GM12878 (cell line): Measurements from ENCODE around the gene IDI2. TPM values are rescaled to one million over a fixed set of nuclear protein-coding genes. Genes with fewer than 3 reads are reported as not detected.

Experiments used
- ATAC-seq: fragments of 200-7000 bp; cut with Tn5 transposase; 3 replicates; pipeline ENCODE4 v1.9.1; 2020; ENCODE audit warnings: mild to moderate bottlenecking, moderate library complexity
- BruUV-seq: library from RNA; stranded (reverse); fragments of 400-500 nt; replicated peaks from 2 replicates; lab custom pipeline; 2021; lab: Mats Ljungman, UMichigan
- CTCF ChIA-PET: fragments of 300-600 bp; sonication (Branson Sonifier 250); formaldehyde crosslinking; extraction: SDS; loops from one replicate; lab custom pipeline; 2021; ENCODE audit warnings: inconsistent platforms; lab: Yijun Ruan, JAX
- POLR2A ChIA-PET: fragments of 350-600 bp; formaldehyde crosslinking; extraction: SDS; loops from one replicate; lab custom pipeline; 2021; ENCODE audit warnings: inconsistent platforms; lab: Charles Lee
- RAD21 ChIA-PET: fragments of 300-600 bp; sonication (Branson Sonifier 250); formaldehyde crosslinking; loops from one replicate; lab custom pipeline; 2023; ENCODE audit warnings: antibody characterized with exemption; ENCODE audit not compliant: unreplicated experiment; lab: Charles Lee
- SMC1A ChIA-PET: fragments of 300-600 bp; sonication (Branson Sonifier 250); formaldehyde crosslinking; loops from one replicate; lab custom pipeline; 2023; ENCODE audit not compliant: unreplicated experiment, uncharacterized antibody; lab: Charles Lee
- DNase-seq: peaks from one replicate; pipeline ENCODE4 v3.0.0-alpha.2; 2011; ENCODE audit warnings: low read depth, low spot score
- FAIRE-seq: peaks from 3 replicates; lab custom pipeline; 2011; peaks lifted over from hg19 to GRCh38; lab: Jason Lieb, UNC
- H2AFZ ChIP-seq: 2 replicates; pipeline ENCODE4 v1.6.0; 2011; ENCODE audit warnings: low read depth, low read length, control low read depth; ENCODE audit not compliant: control insufficient read depth
- H3K27ac ChIP-seq: 2 replicates; pipeline ENCODE4 v1.5.1; 2011; ENCODE audit warnings: control low read depth; ENCODE audit not compliant: control insufficient read depth, insufficient read depth
- H3K27me3 ChIP-seq, 2 experiments: replicated peaks in 1 of 2; 2 replicates each; pipeline versions ENCODE4 v1.6.0 to v1.6.1; 2011; ENCODE audit warnings: low read length in 1 of 2; ENCODE audit not compliant: control insufficient read depth in 2 of 2, insufficient read depth in 2 of 2
- H3K36me3 ChIP-seq, 2 experiments: 2 replicates each; pipeline ENCODE4 v1.5.1; 2011; ENCODE audit warnings: low read length in 1 of 2; ENCODE audit not compliant: control insufficient read depth in 2 of 2, insufficient read depth in 2 of 2
- H3K4me1 ChIP-seq: 2 replicates; pipeline ENCODE4 v1.6.1; 2011; ENCODE audit warnings: mild to moderate bottlenecking, low read length, moderate library complexity, mixed read lengths; ENCODE audit not compliant: control insufficient read depth, insufficient read depth
- H3K4me2 ChIP-seq: 2 replicates; pipeline ENCODE4 v1.6.0; 2011; ENCODE audit warnings: control low read depth; ENCODE audit not compliant: control insufficient read depth, insufficient read depth
- H3K4me3 ChIP-seq: fragments of 200-600 bp; sonication (generic); 2 replicates; pipeline ENCODE4 v1.5.1; 2016
- H3K79me2 ChIP-seq: 2 replicates; pipeline ENCODE4 v1.6.0; 2011; ENCODE audit warnings: low read length; ENCODE audit not compliant: control insufficient read depth, insufficient read depth
- H3K9ac ChIP-seq: 2 replicates; pipeline ENCODE4 v1.8.0; 2011; ENCODE audit warnings: low read length, control low read depth, mixed read lengths; ENCODE audit not compliant: control insufficient read depth, insufficient read depth
- H3K9me3 ChIP-seq: replicated peaks from 3 replicates; pipeline ENCODE4 v1.5.1; 2011; ENCODE audit warnings: mild to moderate bottlenecking, low read length; ENCODE audit not compliant: control insufficient read depth, insufficient read depth
- H4K20me1 ChIP-seq: 2 replicates; pipeline ENCODE4 v1.6.0; 2011; ENCODE audit not compliant: control insufficient read depth, insufficient read depth
- CUX1 ChIP-seq: IDR thresholded peaks from 2 replicates; pipeline ENCODE4 v1.6.1; 2012; ENCODE audit warnings: improper control_type of control experiment, low read depth, low read length; ENCODE audit not compliant: insufficient replicate concordance
- HDAC2 ChIP-seq: fragments of 200-600 bp; sonication (generic); IDR thresholded peaks from 2 replicates; pipeline ENCODE4 v1.6.1; 2017
- KDM1A ChIP-seq: fragments of 200-600 bp; sonication (generic); IDR thresholded peaks from 2 replicates; pipeline ENCODE4 v1.6.1; 2016; ENCODE audit warnings: borderline replicate concordance
- MTA3 ChIP-seq: IDR thresholded peaks from 2 replicates; pipeline ENCODE4 v1.6.1; 2012; ENCODE audit warnings: low read length, inconsistent platforms, borderline replicate concordance
- MXI1 ChIP-seq: fragments of 150-350 bp; IDR thresholded peaks from 2 replicates; pipeline ENCODE4 v1.6.1; 2011; ENCODE audit warnings: low read depth, mild to moderate bottlenecking, inconsistent platforms, low read length, improper control_type of control experiment
- NBN ChIP-seq: fragments of 450-650 bp; IDR thresholded peaks from 2 replicates; pipeline ENCODE4 v1.6.1; 2016
- POLR2AphosphoS2 ChIP-seq: IDR thresholded peaks from 2 replicates; pipeline ENCODE4 v1.6.1; 2011; ENCODE audit warnings: low read depth, mild to moderate bottlenecking, low read length, improper control_type of control experiment, moderate library complexity
- RB1 ChIP-seq: fragments of 450-650 bp; formaldehyde crosslinking; IDR thresholded peaks from 2 replicates; pipeline ENCODE4 v1.6.1; 2017; ENCODE audit warnings: mild to moderate bottlenecking, borderline replicate concordance
- RBBP5 ChIP-seq: fragments of 200-600 bp; sonication (generic); conservative IDR thresholded peaks from 2 replicates; pipeline ENCODE4 v1.6.1; 2016
- SIN3A ChIP-seq: IDR thresholded peaks from 2 replicates; pipeline ENCODE4 v1.6.1; 2012; ENCODE audit warnings: low read depth, low read length, improper control_type of control experiment
- SREBF1 ChIP-seq: IDR thresholded peaks from 2 replicates; pipeline ENCODE4 v1.6.1; 2012; ENCODE audit warnings: mild to moderate bottlenecking, low read length
- TCF12 ChIP-seq: IDR thresholded peaks from 2 replicates; pipeline ENCODE4 v1.6.1; 2011; ENCODE audit warnings: low read depth, mild to moderate bottlenecking, low read length
- YY1 ChIP-seq: IDR thresholded peaks from 2 replicates; pipeline ENCODE4 v1.6.1; 2011; ENCODE audit warnings: low read depth, mild to moderate bottlenecking, low read length
- ZNF622 ChIP-seq: fragments of 450-650 bp; IDR thresholded peaks from 2 replicates; pipeline ENCODE4 v1.6.1; 2017; ENCODE audit warnings: mild to moderate bottlenecking, inconsistent platforms
- ZNF687 ChIP-seq: fragments of 450-650 bp; IDR thresholded peaks from 2 replicates; pipeline ENCODE4 v1.6.1; 2017; ENCODE audit warnings: mild to moderate bottlenecking, moderate library complexity
- WGBS: methylation state at CpG from one replicate; pipeline ENCODE4 v1.1.6; 2016; ENCODE audit warnings: low lambda C conversion rate; ENCODE audit not compliant: insufficient replicate concordance, insufficient coverage; ENCODE audit errors: missing lambda C conversion rate; 5-methylcytosine and 5-hydroxymethylcytosine counted together
- in situ Hi-C: fragments of 300-500 bp; cut with MboI; formaldehyde crosslinking; loops from 9 replicates; pipeline ENCODE4 v1.14.3; 2018; ENCODE audit warnings: mixed read lengths
- intact Hi-C: fragments of 100-400 bp; cut with micrococcal nuclease; formaldehyde crosslinking; loops from one replicate; pipeline ENCODE4 v1.14.2; 2022; ENCODE audit not compliant: unreplicated experiment
- polyA plus RNA-seq, 11 experiments: library from polyadenylated mRNA; depleted of rRNA in 4 of 11; unstranded in 6 of 11; stranded (reverse) in 5 of 11; fragments of >200 nt; fragmentation: Nextera tagmentation in 4 of 11; fragmentation: Illumina TruSeq in 1 of 11; extraction: Ambion mirVana in 4 of 11; extraction: Trizol in 1 of 11; gene quantifications; 1 replicate in 1 of 11; 2 replicates in 10 of 11; pipeline versions ENCODE4 v1.2.1 to v1.2.3, GENCODE V29; 2011 to 2016; ENCODE audit warnings: inconsistent platforms in 2 of 11, missing spikeins in 2 of 11, low read depth in 1 of 11
- total RNA-seq, 4 experiments: library from RNA; depleted of rRNA in 3 of 4; stranded (reverse); fragments of >200 nt in 3 of 4; fragmentation: Illumina TruSeq in 1 of 4; extraction: Trizol in 1 of 4; gene quantifications; 2 replicates each; pipeline versions ENCODE4 v1.2.1 to v1.2.3, GENCODE V29; 2013 to 2021

IDI2 gene
- total and polyA plus RNA-seq, 10 of the 15 experiments (the other 5 are each of a cell fraction or from before 2014, with no cell fraction given): 0.06 TPM; not detected in 9

- Histone ChIP-seq H4K20me1 (no peaks in the 10 kb centered on the region), H3K27me3 (no peaks in the 10 kb centered on the region), H3K9me3 (peaks cover 18% of the 10 kb centered on the region), H3K9ac (no peak overlapping the region), H3K27ac (no peak overlapping the region), H3K36me3 (no peaks in the 10 kb centered on the region), H3K4me3 (no peak overlapping the region), H3K4me2 (no peak overlapping the region), H3K4me1 (peaks cover 19% of the 10 kb centered on the region), H3K79me2 (no peaks in the 10 kb centered on the region), H2AFZ (no peak overlapping the region)
- intact Hi-C loops: no loop called here
- ChIA-PET POLR2A (no interaction called here), SMC1A (no interaction called here), CTCF (no interaction called here), RAD21 (no interaction called here)
- FAIRE-seq (no peak), ATAC-seq (no peak), DNase-seq (no peak)
- WGBS: 94% methylated on average over 22 of the region's 22 CpGs
- TF ChIP-seq ZNF622 (no peak), MTA3 (no peak), TCF12 (no peak), CUX1 (no peak), ZNF687 (no peak), RB1 (no peak), HDAC2 (no peak), POLR2AphosphoS2 (no peak), YY1 (no peak), RBBP5 (no peak), SREBF1 (no peak), NBN (no peak), MXI1 (no peak), SIN3A (no peak), KDM1A (no peak)
- BruUV-seq: no TSS peak
- in situ Hi-C loops: no loop called here
Measured at GRCh38 chr10:976316-976715, 49.3 kb downstream of the IDI2 start.
